HG03097 (cell line): ENCODE results near the gene ACSM6.
"Not testable (repeated sequence)": the region's sequence is repeated elsewhere in the genome, so short reads cannot be mapped to it uniquely, and the experiment has no call there.

ENCODE experiments used
- ATAC-seq: cut with Tn5 transposase; IDR thresholded peaks from one replicate; pipeline ENCODE4 v1.9.1; 2021; ENCODE audit not compliant: unreplicated experiment, low FRiP score

The ACSM6 gene

DNA sequence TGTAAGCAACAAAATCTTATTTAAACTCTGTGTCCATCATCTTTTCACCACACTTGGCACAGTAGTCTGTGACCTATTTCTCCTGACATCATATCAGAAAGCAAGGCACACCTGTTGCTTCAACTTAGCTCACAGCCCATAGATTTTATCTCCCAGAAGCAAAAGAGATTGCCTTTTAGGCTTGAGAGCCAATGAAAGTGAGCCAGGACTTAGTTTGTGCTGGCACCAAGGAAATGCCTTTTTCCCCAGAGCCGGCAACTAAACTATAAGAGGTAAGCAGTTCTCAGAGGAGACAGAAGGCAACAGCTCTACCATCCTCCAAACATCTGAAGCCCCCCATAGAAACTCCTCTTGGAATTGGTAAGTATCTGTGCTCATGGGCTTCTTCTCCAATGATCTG lies at the start of gene ACSM6:
Gene ACSM6, plus strand, starts transcription at position 295 of the 400 bp plus-strand sequence. CDS start 248 bp downstream, outside the sequence.
- ATAC-seq, result no peak

- ATAC-seq, result no peak
Observed at GRCh38 chr10:95168694-95169093, 25.3 kb upstream of the ACSM6 start.

DNA sequence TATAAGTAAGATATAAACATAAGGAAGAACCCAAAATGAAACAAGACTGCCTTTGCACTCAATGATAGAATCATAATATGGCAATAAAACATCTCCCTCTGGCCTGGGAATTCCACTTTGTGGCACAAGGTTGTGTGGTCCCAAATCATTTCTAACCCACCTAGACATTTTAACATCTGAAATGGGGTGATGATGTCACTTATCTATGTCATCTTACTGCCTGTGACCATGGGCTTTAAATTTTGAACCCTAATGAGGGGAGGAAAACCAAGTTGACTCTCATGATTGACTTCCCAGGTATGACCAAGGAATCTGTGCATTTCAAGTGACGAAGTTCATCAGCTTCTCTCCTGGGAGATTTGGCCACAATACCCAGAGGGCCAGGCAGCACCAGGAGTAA lies 24.5 kb upstream of the ACSM6 start:
- no peak for ATAC-seq

DNA sequence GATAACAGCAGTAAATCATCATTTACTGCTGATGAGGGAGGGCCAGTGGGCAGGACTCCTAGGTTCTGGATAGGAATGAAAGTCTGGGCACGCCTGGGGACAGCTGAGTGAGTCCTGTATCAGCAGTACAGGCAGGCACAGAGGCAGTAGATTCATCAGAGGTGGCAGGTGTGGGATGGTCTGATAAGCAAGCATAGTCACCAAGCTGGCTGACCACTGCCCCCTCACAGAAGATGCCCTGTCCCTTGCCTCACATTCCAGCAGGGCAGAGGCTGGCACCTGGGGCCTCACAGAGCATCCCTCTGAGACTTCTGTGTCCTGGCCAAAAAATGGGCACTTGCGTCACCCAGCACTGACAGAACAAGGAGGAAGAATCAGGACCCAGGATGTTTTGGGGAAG lies 23.2 kb upstream of the ACSM6 start:
- ATAC-seq, result no peak

DNA sequence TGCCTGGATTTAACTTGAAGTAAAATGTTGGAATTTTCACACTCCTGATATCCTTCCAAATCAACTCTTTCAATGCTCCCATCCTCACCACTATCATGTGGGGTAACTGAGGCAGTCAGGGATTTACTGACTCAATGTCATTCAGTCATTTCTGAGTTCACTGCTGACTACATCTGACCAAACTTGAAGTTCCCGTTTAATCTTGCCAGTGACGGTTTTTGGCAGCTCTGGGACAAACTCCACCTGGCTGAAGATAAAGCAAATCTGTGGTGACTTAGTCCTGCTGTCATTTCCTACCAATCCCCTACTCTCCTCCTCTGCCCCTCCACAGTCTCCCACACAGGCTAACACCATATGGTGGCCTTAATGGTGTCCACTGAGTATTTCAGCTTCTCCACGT lies 22.7 kb upstream of the ACSM6 start:
- ATAC-seq, result no peak

- ATAC-seq, result no peak
Observed at GRCh38 chr10:95172851-95173250, 21.2 kb upstream of the ACSM6 start.

- no peak for ATAC-seq
Observed at GRCh38 chr10:95176101-95176500, 17.9 kb upstream of the ACSM6 start.

DNA sequence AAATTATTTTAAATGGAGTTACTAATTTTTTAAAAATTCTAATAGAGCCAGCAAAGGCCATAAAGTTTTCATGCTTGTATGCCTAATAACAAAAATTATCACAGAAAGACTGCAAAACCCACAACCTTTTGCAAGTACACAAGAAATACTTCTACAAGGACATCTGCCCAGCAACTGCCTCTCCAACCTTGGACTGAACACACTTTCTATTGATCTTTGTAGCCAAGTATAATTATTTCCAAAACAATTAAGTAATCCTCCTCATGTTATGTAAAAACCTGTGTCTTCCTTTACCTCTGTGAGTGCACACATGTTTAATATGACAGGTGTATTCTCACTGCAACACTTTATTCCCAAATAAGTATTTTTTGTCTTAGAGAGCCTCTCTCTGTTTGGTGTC lies 16.6 kb upstream of the ACSM6 start:
- no peak for ATAC-seq

GRCh38 chr10:95178266-95178665 lies 15.8 kb upstream of the ACSM6 start:
- ATAC-seq, result no peak

DNA sequence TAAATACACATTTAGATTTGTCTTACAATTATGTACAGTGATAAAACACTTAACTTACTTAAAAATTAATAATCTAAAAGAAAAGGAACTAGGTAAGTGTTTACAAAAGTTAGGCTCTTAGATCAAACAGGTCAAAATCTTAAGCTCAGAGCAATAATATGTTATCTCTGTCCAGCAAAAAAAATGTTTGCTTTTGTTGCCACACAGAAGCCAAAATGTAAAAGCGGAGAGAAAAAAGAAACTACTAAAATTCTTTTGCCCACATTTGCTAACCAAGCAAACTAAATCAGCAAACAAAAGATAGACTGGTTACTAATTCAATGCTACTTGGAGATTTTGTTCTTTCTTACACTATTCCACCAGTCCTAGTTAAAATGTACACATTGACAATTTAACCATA lies 15.2 kb upstream of the ACSM6 start:
- ATAC-seq, result no peak

DNA sequence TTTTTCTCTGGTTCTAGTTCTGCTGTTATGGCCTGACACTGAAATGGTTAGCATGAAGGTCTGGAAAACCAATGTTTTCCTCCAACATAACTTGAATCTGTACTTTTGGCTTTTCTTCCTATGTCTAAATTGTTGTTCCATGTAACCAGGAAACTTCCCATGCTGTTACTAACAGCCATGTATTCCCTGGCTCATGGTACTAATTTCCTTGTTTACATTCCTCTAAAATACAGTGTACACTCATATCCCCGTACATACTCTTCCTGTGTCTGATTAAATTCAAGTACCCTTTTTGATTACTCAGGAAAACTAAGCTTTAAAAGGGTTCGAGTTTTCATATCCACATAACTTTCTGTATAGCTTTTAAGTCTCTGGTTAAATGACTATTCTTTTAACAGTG lies 12.3 kb upstream of the ACSM6 start:
- no peak for ATAC-seq

GRCh38 chr10:95183271-95184230 lies 10.5 kb upstream of the ACSM6 start:
- ATAC-seq, result peak; percentile 95

DNA sequence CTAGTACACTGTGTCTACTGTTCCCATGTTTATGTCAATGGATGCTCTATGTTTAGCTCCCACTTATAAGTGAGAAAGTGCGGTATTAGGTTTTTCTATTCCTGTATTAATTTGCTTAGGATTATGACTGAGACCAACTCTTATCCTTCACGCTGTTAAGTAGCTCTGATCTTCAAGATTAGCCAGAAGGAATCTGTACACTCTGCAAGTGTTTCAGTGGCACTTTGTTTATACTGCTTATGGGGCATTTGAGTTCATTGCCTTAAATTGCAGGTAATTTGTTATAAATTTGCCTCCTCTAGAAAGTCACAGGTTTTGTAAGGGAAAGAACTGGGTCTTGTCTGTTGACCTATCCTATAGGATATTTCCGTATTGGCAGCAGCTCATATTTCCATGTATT lies 6.4 kb upstream of the ACSM6 start:
- no peak for ATAC-seq

DNA sequence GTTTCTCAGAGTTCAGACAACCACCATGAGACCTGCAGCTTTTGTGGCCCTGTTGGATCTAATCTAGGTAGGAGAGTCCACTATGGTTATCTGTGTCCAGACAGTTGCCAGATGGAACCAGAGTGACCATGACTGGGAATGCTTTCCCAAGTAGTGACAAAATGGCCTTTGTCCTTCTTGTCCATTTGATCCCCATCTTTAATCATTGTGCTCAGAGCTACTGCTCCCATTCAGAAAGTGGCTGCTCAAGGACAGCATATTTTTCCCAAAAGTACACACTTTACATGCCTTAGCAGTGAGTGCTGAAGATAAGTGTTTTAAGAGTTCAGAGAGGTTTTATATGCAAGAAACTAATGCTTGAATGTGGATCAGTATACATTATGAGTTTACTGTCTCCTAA lies 5.4 kb upstream of the ACSM6 start:
- ATAC-seq, result no peak

- no peak for ATAC-seq
Observed at GRCh38 chr10:95196046-95196445, 2.0 kb downstream of the ACSM6 start.

DNA sequence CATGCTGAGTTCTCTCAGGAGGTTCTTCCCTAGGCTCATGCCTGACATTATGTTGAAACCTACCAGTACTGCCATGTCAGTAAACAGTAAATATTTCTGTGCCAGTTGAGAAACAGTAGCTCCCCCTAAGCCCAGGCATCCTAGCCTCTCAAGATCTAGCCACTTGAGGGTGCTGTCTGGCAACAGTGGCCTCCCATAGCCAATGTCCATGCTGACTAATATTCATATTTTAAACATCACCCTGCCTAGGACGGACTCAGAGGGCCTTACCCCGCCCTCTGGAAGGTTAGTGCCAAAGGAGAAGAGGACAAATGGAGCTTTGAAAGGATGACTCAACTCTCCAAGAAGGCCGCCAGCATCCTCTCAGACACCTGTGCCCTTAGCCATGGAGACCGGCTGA lies 7.7 kb downstream of the ACSM6 start:
- ATAC-seq, result no peak

DNA sequence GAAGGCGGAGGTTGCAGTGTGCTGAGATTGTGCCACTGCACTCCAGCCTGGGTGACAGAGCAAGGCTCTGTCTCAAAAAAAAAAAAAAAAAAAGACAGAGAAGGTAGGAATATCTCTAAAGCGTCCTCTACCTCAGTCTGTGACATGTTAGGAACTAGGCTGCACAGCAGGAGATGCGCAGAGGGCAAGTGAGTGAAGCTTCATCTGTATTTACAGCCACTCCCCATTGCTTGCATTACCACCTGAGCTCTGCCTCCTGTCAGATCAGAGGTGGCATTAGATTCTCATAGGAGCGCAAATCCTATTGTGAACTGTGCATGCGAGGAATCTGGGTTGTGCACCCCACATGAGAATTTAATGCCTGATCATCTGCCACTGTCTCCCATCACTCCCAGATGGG lies 8.8 kb downstream of the ACSM6 start:
- not testable (repeated sequence) for ATAC-seq

- ATAC-seq, result no peak
Observed at GRCh38 chr10:95208702-95209391, 14.8 kb downstream of the ACSM6 start.

- no peak for ATAC-seq
Observed at GRCh38 chr10:95209509-95210127, 15.6 kb downstream of the ACSM6 start.

DNA sequence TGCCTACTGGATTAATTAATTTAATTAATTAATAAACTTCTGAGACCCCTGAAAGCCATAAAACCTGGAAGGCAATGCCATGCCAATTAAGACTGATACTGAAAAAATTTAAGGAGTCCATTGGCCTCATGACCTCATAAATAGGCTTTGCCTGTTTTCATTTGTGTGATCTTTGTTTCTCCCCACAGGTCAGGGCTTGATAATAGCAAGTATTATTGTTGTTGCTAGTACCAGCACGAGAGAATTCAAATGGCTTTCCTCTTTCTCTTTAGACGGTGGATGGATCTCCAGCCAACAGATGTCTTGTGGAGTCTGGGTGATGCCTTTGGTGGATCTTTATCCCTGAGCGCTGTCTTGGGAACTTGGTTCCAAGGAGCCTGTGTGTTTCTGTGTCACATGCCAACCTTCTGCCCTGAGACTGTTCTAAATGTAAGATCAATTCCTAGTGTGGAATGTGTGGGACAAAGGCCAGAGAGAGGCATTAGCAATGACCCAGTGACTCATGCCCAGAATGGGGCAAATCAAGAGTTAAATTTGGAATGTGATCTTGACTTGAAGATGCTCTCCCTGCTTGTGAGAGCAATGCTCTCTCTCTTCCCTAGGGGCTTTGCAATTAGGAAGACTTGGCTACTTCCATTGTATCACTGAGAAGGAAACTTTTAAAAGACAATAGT lies 17.7 kb downstream of the ACSM6 start:
- no peak for ATAC-seq

- ATAC-seq, result no peak
Observed at GRCh38 chr10:95214369-95214768, 20.3 kb downstream of the ACSM6 start.
